Daoy (cell line): ENCODE results near the gene RAP1GAP. TPM values are rescaled to one million over a fixed set of nuclear protein-coding genes. Genes with fewer than 3 reads are reported as not detected.

ENCODE experiments used
- DNase-seq: peaks from one replicate; pipeline ENCODE4 v3.0.0-alpha.2; 2015; ENCODE audit warnings: low read depth
- total RNA-seq: library from RNA; depleted of rRNA; stranded (reverse); fragments of >200 nt; shearing (Covaris generic); gene quantifications from 2 replicates; pipeline ENCODE4 v1.2.3, GENCODE V29; 2014; rRNA removed

RAP1GAP gene
- 0.39 and 0.80 TPM in 2 replicates for total RNA-seq

DNA sequence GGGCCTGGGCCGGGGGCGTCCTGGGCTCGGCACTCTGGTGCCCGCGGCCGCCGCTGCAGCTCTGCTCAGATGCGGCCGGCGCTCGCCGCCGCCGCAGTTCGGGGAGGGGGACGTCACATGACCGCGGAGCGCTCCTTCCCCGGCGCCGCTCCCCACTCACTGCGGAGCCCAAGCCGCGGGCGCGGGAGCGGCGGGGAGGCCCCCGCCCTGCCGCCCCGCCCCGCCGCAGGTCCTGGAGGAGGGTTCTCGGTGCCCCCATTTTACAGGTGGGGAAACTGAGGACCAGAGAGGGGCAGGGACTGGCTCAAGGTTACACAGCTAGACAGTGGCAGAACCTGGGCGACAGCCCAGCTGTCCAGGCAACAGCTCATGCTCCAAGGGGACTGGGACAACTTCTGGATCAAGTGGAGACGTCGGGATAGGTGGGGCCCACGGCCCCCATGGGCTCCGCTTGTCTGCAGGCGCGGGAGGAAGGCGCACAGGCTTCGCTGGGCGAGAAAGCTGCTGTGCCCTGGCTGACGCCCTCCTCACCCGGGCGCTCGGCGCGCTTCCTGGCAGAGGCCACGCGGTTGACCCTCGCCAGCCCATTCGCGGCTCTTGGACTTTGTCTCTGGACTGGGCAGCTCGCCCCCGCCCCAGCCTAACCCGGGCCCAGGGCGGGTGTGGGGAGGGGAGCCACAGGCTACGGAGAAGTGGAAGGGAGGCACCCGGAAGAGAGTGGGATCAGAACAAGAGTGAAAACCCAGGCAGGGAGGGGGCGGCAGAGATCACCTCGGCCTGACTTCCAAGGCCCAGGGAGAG lies at the start of gene RAP1GAP:
Gene RAP1GAP, minus strand, starts transcription at position 100 of the 801 bp plus-strand sequence. CDS start 49,325 bp downstream, outside the sequence.
- DNase-seq, result no peak

DNA sequence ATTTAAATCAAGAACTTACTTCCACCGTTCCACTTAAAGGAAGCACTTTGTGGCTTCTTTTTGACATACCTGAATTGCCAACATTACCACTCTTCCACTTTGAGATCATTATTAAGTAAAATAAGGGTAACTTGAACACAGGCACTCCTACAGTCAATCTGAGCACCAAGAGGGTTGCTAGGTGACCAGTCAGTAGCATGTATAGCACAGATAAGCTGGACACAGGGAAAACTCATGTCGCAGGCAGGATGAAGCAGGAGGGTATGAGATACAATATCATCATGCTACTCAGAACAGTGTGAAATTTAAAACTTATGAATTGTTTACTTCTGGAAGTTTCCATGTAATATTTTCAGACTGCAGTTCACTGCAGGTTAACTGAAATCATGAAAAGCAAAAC lies 47.0 kb upstream of the RAP1GAP start:
- DNase-seq, result no peak

DNA sequence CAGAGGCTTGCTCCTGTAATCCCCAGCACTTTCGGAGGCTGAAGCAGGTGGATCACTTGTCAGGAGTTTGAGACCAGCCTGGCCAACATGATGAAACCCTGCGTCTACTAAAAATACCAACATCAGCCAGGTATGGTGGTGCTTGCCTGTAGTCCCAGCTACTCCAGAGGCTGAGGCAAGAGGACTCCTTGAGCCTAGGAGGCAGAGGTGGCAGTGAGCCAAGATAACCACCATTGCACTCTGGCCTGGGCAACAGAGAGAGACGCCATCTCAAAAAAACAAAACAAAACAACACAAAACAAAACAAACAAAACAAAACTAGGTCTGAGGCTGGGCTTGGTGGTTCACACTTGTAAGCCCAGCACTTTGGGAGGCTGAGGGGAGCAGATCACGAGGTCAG lies 38.7 kb upstream of the RAP1GAP start:
- DNase-seq, result no peak

DNA sequence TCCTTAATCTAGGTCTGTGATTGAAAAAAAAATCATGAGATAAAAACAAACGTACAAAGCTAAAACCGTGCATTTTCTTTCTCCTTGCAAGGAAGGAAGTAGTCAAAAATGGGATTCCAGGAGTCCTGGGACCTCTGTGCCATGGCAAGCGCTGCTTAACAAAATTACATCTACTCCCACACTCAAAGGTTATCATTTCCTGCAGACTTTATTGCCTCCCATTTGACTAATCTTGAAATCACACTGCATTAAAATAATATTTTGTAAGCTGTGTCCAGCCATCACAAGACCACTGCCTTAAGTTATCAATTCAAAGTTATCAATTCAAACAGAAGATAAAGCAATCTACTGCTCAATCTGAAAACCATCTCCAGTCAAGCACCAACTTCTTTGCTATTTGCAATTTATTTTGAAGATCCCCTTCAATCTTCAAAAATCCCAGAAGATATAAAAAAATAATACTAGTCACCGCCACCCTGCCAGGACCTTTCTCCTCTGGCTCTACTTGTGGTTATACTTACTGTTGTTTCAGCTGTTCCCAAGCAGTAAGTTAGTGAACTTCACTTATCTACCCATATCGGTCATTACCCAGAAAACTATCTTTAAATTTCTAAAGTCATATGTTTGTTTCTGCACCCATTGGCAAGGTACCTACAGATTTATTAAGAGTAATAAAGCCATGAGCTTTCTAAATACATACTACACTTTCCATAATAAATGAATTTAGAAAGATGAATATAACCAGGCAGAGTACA lies 38.1 kb upstream of the RAP1GAP start:
- no peak for DNase-seq

DNA sequence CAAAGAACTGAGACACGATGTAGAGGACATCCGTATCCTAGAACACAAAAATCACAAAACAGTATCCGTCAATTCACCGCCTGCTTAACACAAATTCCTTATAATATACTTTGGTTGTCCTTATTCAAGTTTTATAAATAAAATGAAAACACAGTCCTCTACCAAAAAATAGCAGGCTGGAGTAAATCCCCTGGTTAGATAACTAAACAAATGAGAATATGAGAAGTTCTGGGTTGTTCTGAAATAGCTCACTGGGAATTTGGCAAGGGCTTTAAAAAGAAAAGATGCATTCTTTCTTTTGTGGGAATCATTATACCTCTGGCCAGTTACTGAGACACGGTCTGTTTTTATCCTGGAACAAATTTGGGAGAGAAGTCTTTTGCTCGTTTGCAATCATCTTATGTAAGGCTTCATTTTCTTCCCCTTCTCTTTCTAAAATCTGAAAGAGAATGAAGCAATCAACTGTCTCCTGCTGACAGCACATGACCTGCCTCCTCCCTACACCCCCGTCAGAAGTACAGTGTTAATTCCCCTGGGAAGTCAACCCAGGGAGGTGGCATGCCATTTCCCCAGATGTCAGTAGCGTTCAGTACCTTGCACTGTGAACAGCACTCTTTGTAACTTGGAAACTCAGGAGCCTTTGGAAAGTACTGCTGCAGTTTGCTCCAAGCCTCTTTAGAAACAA lies 37.1 kb upstream of the RAP1GAP start:
- DNase-seq, result no peak

DNA sequence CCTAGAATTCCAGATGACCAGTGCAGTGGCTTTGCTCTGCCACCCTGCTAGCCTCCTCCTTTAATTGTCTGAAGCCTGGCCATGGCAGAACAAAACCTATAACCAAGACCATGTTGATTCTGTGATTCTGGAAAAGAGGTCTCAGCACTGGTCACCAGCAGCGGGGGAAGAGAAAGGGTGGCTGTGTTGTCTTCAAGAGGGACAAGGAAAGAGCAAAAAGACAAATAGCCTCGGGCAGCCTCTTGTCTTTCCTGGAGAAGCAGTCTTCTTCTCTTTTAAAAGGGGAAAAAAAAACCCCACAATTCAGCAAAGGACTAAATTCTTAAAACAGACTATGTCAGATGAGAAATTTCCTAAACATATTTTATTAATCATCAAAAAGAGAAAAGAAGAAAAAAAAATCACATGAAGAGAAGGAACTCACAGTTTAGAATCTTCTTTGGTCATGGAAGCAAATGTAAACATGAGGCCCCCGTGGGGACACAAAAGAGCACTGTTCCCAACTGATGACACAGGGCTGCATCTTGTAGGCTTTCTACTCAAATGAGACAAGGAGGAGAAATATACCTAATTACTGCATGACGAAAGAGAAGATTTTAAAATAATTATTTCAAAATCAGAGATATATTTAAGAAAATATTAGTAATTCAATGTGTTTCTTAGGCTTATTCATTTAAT lies 36.3 kb upstream of the RAP1GAP start:
- DNase-seq, result no peak

DNA sequence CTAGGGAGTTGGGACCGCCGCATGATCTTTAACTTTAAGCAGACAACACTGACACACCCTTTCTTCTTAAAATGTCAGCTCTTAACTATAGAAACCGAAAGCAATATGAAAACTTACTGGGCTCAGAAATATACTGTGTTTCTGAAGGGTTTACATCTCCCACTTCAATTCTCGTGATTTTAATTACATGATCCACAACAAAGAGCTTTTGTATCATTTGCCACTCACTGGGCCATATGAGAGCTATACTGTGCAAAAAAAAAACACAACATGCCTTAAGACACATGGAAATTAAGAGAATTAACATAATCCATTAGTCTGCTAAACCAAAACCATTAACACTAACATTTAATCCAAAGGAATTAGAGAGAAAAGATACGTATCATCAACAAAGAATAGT lies 35.0 kb upstream of the RAP1GAP start:
- DNase-seq, result no peak

DNA sequence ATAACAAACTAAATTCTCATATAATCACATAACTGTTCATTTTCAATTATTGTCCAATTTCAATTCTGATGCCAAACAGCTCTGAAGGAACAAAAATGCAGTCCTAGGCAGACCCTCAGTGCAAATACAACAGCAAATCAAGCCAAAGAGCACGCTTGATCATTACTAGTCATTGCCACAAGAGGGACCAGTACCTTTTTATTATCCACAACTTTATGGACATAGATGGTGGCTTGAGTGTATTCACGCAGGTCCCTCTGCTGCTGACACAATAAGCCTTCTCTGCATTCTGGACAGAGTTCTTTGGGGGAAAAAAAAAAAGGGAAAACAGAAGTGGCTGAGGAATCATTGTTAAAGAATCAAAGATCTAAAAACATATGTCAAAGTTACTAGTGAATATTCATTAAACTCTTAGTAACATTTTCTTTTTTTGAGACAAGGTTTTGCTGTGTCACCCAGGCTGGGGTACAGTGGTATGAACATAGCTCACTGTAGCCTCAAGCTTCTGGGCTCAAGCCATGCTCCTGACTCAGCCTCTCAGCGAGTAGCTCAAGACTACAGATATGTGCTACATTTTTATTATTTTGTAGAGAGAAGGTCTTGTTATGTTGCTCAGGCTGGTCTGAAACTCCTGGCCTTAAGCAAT lies 34.3 kb upstream of the RAP1GAP start:
- peak; percentile 45 for DNase-seq

DNA sequence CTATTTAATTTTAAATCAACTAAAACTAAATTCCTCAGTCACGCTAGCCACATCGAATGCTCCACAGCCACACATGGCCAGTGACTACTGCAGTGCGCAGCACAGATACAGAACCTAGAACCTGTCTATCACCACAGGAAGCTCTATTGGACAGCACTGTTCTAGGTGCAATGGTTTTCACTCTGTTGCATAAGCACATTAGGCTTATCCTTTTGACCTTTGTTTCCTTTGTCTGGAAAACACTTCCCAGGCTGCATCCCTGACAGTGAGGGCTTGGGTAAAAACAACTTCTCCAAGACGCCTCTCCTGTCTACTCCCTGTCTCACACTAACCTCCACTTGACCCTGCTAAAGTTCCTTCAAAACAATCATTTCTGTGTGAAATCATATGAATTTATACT lies 33.6 kb upstream of the RAP1GAP start:
- no peak for DNase-seq

DNA sequence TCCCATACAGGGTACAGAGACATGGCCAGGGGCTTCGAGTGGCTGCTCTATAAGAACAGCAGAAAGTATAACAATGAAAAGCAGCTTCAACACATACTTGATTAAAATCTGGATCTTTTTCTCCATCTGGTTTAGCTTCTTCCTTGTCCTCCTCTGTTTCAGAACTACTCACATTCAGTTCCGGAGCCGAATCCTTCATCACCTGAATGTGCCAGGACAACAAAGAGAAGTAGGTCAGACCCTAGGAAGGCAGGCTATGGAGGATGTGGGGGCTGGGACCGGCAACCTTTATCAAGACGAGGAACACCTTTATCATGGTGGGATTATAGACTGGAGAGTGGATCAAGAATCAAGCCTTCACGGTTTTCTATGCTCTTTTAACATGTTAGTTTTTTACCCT lies 32.2 kb upstream of the RAP1GAP start:
- no peak for DNase-seq

DNA sequence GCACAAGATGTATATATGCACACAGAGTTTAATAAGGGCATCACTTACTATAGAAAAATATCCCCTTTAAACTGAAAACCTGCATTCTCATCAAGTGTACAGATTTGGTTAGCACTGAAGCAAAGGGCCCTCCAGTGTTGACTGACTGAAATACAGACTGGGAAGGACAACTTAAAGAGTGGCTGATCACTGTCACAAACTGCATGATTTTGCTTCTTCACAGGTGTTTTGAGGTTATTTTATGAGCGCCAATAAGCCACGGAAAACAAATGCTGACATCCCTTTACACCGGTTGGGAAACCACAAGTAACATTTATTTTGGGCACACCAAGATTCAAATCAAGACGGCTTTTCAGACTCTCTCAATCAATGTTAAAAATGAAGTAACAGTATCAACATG lies 30.9 kb upstream of the RAP1GAP start:
- no peak for DNase-seq

DNA sequence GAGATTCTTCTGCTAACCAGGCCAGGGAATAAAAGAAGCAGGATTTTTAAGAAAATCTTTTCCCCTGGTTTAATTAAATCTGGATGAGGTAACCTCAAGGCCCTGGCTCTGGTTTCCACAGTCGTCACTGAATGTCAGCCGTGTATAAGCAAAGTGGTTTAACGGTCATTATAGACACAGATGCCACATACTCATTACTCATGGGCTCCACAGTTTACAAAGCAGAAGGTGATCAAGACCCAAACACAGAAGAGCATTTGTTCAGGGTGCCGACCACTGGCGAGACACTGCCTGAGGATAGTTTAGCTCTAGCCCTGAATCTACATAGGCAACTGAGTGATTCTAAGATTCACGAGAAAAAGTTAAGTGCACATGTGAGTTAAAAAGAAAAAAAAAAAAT lies 27.8 kb upstream of the RAP1GAP start:
- peak; percentile 18 for DNase-seq

DNA sequence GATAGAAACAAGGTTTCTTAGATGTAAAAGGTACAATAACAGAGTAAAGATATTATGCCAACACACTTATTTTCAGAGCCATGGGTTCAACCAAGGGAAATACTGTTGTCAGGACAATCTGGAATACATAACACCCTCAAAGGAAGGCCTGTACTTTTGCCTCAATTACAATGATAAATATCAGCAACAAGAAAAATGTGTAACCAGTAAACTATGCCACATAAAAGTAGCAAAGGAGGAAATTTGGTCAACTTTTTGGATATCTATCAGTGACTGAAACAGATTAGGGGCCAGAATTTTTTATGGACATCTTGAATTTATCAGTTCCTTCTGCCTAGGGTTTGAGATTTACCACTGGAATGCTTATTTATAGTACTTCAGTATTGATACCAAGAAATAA lies 24.6 kb upstream of the RAP1GAP start:
- no peak for DNase-seq

DNA sequence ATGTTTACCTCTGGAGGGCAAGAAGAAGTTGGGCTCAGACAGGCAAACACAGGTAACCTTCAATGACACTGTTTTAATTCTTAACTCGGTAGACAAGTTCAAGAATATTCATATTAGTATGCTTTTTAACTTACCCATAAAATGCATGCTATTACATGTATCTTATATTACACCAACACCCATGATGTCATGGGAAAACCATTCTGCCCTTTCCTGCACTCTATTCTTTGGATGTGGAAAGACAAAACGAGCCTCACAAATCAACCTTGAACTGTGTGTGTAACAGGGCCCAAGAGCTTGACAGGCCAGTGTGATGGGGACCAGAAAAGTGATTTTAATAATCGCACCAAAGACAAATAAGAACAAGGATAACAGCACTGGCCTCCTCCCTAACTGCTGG lies 22.6 kb upstream of the RAP1GAP start:
- no peak for DNase-seq

DNA sequence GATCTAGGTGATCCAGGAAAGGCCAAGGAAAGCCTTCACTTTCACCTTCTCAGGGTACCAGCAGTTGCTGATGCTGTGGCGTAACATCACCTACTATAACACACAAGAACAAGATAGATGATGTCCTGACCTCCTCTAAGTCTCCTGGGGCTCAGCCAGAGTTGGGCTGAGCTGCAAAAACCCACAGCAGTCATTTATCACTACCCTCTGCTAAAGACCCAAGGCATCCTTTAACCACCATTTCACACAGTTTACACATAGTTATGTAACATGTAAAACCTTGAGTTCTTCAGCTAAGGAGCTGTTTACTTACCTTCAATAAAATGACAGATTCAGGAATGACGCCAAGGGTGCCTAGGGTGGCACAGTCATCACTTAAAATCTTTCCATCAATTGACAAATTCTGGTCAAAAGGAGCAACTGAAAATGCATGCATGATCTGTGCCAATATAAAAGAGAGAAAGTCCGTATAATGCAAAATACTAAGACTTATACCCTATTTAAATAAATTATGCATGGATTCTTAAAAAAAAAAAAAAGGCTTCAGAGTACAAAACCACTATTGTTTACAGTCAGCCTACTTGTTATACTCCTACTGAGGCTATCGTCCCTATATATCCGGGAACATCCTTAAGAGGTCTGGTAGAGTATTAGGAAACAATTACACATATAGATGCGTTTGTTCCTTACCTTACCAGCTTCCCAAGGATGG lies 20.7 kb upstream of the RAP1GAP start:
- DNase-seq, result no peak

DNA sequence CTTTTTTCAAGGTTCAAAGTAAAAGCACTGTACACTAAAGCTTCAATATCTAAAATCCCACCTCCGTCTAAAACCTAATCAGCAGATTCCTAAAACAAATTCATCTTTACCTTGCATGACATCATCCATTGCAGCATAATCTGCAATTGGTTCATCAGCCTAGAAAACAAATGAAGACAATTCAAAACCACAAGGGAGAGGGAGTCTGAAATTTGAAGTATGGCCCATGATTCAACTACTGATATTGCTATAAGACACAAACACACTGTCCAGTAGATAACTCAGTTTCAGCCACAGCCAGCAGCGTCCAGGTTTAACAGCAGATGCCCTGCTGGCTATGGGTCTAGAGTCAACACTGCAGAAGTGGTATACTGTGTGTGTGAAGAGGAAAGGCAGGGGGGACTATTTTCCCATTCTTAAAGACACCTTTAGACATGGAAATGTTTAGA lies 17.9 kb upstream of the RAP1GAP start:
- DNase-seq, result no peak

DNA sequence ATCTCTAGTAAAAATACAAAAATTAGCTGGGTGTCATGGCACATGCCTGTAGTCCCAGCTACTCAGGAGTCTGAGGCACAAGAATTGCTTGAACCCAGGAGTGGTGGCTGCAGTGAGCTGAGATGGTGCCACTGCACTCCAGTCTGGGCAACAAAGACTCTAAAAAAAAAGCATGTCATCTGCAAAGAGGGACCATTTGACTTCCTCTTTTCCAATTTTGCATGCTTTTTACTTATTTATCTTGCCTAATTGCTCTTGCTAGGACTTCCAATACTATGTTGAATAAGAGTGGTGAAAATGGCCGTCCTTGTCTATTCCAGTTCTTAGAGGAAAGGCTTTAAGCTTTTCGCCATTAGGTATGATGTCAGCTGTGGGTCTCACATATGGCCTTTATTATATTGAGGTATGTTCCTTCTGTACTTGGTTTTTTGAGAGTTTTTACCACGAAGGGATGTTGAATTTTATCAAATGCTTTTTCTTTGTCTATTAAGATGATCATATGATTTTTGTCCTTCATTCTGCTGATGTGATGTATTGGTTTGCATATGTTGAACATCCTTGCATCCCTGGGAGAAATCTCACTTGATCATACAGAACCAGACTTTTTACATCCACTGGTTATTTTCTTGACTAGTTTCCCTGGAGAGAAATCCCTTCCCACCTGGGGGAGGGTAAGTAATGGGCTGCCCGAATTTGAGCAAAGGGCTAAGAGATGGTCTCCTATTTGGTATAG lies 17.0 kb upstream of the RAP1GAP start:
- DNase-seq, result no peak

DNA sequence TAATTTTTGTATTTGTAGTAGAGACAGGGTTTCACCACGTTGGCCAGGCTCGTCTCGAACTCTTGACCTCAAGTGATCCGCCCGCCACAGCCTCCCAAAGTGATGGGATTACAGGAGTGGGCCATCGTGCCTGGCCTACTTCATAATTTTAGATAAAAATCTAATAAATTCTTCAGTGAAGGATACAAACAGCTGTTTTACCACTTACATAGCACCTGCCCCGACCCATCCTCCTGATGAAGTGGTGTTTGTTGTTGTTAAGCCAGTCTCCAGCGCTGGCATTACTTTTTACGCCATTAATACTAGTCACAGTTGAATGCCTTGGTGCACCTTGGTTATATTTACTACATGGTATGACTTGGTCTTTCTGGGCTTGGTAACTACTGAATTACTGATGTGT lies 12.3 kb upstream of the RAP1GAP start:
- no peak for DNase-seq

DNA sequence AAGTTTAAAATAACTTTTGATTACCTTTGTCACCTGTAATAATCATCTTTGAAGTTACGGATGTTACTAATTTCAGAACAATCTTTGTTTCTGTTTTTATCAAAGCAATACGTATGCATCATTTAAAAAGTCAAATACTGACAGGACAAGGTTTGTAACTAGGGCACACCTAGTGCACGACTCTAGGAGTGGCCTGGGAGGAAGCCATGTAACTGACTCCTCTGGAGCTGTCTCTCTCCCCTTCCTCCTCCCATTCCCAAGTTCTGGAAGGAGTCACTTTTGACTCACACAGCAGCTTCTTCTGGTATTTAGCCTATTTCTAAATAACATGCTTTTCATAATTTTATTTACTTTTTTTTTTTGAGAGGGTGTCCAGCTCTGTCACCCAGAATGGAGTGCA lies 11.8 kb upstream of the RAP1GAP start:
- DNase-seq, result no peak

DNA sequence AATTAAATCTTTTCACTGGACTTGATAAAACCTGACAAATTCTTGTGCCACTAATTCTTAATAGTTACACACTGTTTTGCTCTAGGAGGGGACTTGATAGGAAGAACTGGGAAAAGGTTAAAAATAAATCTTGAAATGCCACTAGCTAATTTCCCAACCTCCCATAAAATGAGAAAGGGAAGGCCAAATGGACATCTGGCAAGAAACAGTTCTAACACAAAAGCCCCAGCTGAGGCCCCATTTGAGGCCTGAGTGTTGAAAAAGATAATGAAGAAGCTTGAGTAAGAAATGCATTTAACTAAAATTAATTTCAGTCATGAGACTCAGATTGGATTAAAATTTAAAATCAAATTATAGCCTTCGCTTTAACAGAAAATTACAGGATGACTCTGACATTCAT lies 11.2 kb upstream of the RAP1GAP start:
- no peak for DNase-seq
